CD14-positive monocyte (primary cell): ENCODE results near the gene SNAP25. TPM values are rescaled to one million over a fixed set of nuclear protein-coding genes. Genes with fewer than 3 reads are reported as not detected.

Experiments
- DNase-seq, 3 donors: peaks; one replicate each; pipeline ENCODE4 v3.0.0-alpha.2; 2011 to 2022
- H2AFZ ChIP-seq: 2 replicates; pipeline ENCODE4 v1.6.0; 2012; ENCODE audit warnings: mild to moderate bottlenecking, low read depth, low read length, inconsistent platforms; ENCODE audit not compliant: insufficient read depth, poor library complexity, severe bottlenecking
- H3K27ac ChIP-seq, 2 donors: 1 replicate in 1 of 2; 2 replicates in 1 of 2; pipeline ENCODE4 v1.5.1; 2012 to 2013; ENCODE audit warnings: low read length in 2 of 2, control low read depth in 1 of 2, inconsistent platforms in 1 of 2, low read depth in 1 of 2, mild to moderate bottlenecking in 1 of 2
- H3K27me3 ChIP-seq, 2 donors: one replicate each; pipeline versions ENCODE4 v1.6.0 to v1.6.1; 2011 to 2013; ENCODE audit warnings: low read length in 2 of 2; ENCODE audit not compliant: control insufficient read depth in 2 of 2, insufficient read depth in 2 of 2
- H3K36me3 ChIP-seq, 2 donors: replicated peaks in 1 of 2; 1 replicate in 1 of 2; 2 replicates in 1 of 2; pipeline versions ENCODE4 v1.5.1 to v1.6.1; 2012 to 2013; ENCODE audit warnings: low read length in 2 of 2, control low read depth in 1 of 2, inconsistent platforms in 1 of 2, mild to moderate bottlenecking in 1 of 2; ENCODE audit not compliant: insufficient read depth in 2 of 2, control insufficient read depth in 1 of 2
- H3K4me1 ChIP-seq, 2 donors: 1 replicate in 1 of 2; 2 replicates in 1 of 2; pipeline versions ENCODE4 v1.5.1 to v1.6.1; 2012 to 2013; ENCODE audit warnings: low read length in 2 of 2, control low read depth in 1 of 2, inconsistent platforms in 1 of 2, mild to moderate bottlenecking in 1 of 2, moderate library complexity in 1 of 2; ENCODE audit not compliant: insufficient read depth in 2 of 2, control insufficient read depth in 1 of 2
- H3K4me2 ChIP-seq: replicated peaks from 2 replicates; pipeline ENCODE3; 2012; ENCODE audit warnings: low read length, moderate library complexity, mild to moderate bottlenecking; ENCODE audit not compliant: poor library complexity, severe bottlenecking; ENCODE audit errors: extremely low read depth
- H3K4me3 ChIP-seq, 3 experiments: fragments of 200-600 bp in 1 of 3; sonication (generic) in 1 of 3; replicated peaks in 1 of 3; 1 replicate in 2 of 3; 2 replicates in 1 of 3; pipeline ENCODE4 v1.5.1; 2011 to 2013; ENCODE audit warnings: low read length in 3 of 3, mild to moderate bottlenecking in 3 of 3, control low read depth in 2 of 3, low read depth in 2 of 3, inconsistent platforms in 1 of 3, moderate library complexity in 1 of 3
- H3K79me2 ChIP-seq: 2 replicates; pipeline ENCODE4 v1.6.0; 2012; ENCODE audit warnings: mild to moderate bottlenecking, control low read depth, inconsistent platforms, low read length, moderate library complexity; ENCODE audit not compliant: insufficient read depth
- H3K9ac ChIP-seq: 2 replicates; pipeline ENCODE4 v1.6.0; 2017; ENCODE audit warnings: low read length, mild to moderate bottlenecking; ENCODE audit not compliant: insufficient read depth, poor library complexity, severe bottlenecking
- H3K9me3 ChIP-seq, 2 donors: replicated peaks in 1 of 2; 1 replicate in 1 of 2; 2 replicates in 1 of 2; pipeline versions ENCODE4 v1.5.1 to v1.6.1; 2012 to 2013; ENCODE audit warnings: low read length in 2 of 2, control low read depth in 1 of 2; ENCODE audit not compliant: control insufficient read depth in 1 of 2, insufficient read depth in 1 of 2
- H4K20me1 ChIP-seq: 2 replicates; pipeline ENCODE4 v1.6.0; 2012; ENCODE audit warnings: mild to moderate bottlenecking, low read length, control low read depth, moderate library complexity; ENCODE audit not compliant: insufficient read depth
- H3K27ac Mint-ChIP-seq, 7 donors: one replicate each; pipeline ENCODE4 v1.8.0; 2020; ENCODE audit warnings: mild to moderate bottlenecking in 7 of 7, mixed read lengths in 7 of 7, moderate library complexity in 6 of 7, inconsistent platforms in 2 of 7
- H3K27me3 Mint-ChIP-seq, 3 donors: one replicate each; pipeline ENCODE4 v1.8.0; 2021 to 2022; ENCODE audit warnings: low read depth in 3 of 3, mild to moderate bottlenecking in 3 of 3, mixed read lengths in 3 of 3, moderate library complexity in 3 of 3, inconsistent platforms in 1 of 3
- H3K36me3 Mint-ChIP-seq, 2 donors: one replicate each; pipeline ENCODE4 v1.8.0; 2020; ENCODE audit warnings: mixed read lengths in 2 of 2, inconsistent platforms in 1 of 2, mild to moderate bottlenecking in 1 of 2
- H3K4me1 Mint-ChIP-seq: one replicate; pipeline ENCODE4 v1.8.0; 2020; ENCODE audit warnings: mild to moderate bottlenecking, mixed read lengths
- H3K4me3 Mint-ChIP-seq, 2 donors: one replicate each; pipeline ENCODE4 v1.8.0; 2020; ENCODE audit warnings: mild to moderate bottlenecking in 2 of 2, mixed read lengths in 2 of 2, moderate library complexity in 1 of 2
- H3K9me3 Mint-ChIP-seq, 7 donors: one replicate each; pipeline ENCODE4 v1.8.0; 2020 to 2022; ENCODE audit warnings: mixed read lengths in 7 of 7, mild to moderate bottlenecking in 6 of 7, moderate library complexity in 6 of 7, inconsistent platforms in 2 of 7
- CTCF ChIP-seq: fragments of 200-600 bp; IDR thresholded peaks from one replicate; pipeline ENCODE4 v1.8.0; 2022; ENCODE audit warnings: antibody characterized with exemption, mild to moderate bottlenecking
- WGBS: methylation state at CpG from one replicate; pipeline ENCODE4 v1.1.5; 2013; ENCODE audit warnings: missing lambda C conversion rate; ENCODE audit not compliant: insufficient coverage; 5-methylcytosine and 5-hydroxymethylcytosine counted together
- intact Hi-C, 2 donors: fragments of 100-400 bp; cut with micrococcal nuclease; formaldehyde crosslinking; loops; one replicate each; pipeline versions ENCODE4 v1.15.0 to v1.15.1; 2023
- polyA plus RNA-seq, 3 donors: library from polyadenylated mRNA; depleted of rRNA in 1 of 3; unstranded in 2 of 3; stranded (reverse) in 1 of 3; fragments of 300-500 nt in 2 of 3; fragments of >200 nt in 1 of 3; fragmentation: Illumina TruSeq in 2 of 3; gene quantifications; 1 replicate in 2 of 3; 2 replicates in 1 of 3; pipeline ENCODE4 v1.2.3, GENCODE V29; 2012 to 2021

The SNAP25 gene
- polyA plus RNA-seq, 3 donors, result not detected

GRCh38 chr20:10200330-10200729, 18.3 kb upstream of the SNAP25 start:
- Histone ChIP-seq H3K9me3 (no peaks in the 10 kb centered on the region), H3K79me2 (no peaks in the 10 kb centered on the region), H3K9ac (no peak overlapping the region), H3K4me1 (no peaks in the 10 kb centered on the region), H3K4me3 (no peak overlapping the region), H3K4me2 (no peak overlapping the region), H2AFZ (no peak overlapping the region), H3K27me3 (no peaks in the 10 kb centered on the region), H3K36me3 (no peaks in the 10 kb centered on the region), H3K27ac (no peak overlapping the region), H4K20me1 (no peaks in the 10 kb centered on the region)
- Mint-ChIP-seq H3K4me1 (no peaks in the 10 kb centered on the region), H3K36me3 (no peaks in the 10 kb centered on the region), H3K27me3 (peaks cover 0 to 4% (median 4%) of the 10 kb centered on the region in 3 donors), H3K4me3 (no peak overlapping the region), H3K9me3 (peaks cover 0 to 2% (median 0%) of the 10 kb centered on the region in 7 donors), H3K27ac (no peak overlapping the region)
- TF ChIP-seq CTCF, result no peak
- intact Hi-C loops, result no loop called here
- no peak for DNase-seq

- Histone ChIP-seq H3K27ac (no peak overlapping the region), H3K36me3 (no peaks in the 10 kb centered on the region), H3K4me1 (no peaks in the 10 kb centered on the region), H3K9ac (no peak overlapping the region), H3K4me3 (no peak overlapping the region), H3K79me2 (no peaks in the 10 kb centered on the region), H3K9me3 (no peaks in the 10 kb centered on the region), H4K20me1 (no peaks in the 10 kb centered on the region), H2AFZ (no peak overlapping the region), H3K27me3 (no peaks in the 10 kb centered on the region), H3K4me2 (no peak overlapping the region)
- Mint-ChIP-seq H3K27me3 (peaks cover 0 to 4% (median 4%) of the 10 kb centered on the region in 3 donors), H3K4me3 (no peak overlapping the region), H3K4me1 (no peaks in the 10 kb centered on the region), H3K9me3 (peaks cover 0 to 2% (median 0%) of the 10 kb centered on the region in 7 donors), H3K27ac (no peak overlapping the region), H3K36me3 (no peaks in the 10 kb centered on the region)
- no CpG with 5 or more reads among the region's 3 CpGs for WGBS
- TF ChIP-seq CTCF, result no peak
- no peak for DNase-seq
- intact Hi-C loops, result no loop called here
Measured at GRCh38 chr20:10201321-10201870, 17.2 kb upstream of the SNAP25 start.
